Coronary artery (tissue), 2 donors: ENCODE results near the gene RPS15.

Source experiments
- DNase-seq: peaks from one replicate; pipeline ENCODE4 v3.0.0-alpha.2; 2017; ENCODE audit warnings: low spot score
- H3K27ac ChIP-seq, 2 donors: fragments of 200-600 bp; sonication (generic); one replicate each; pipeline ENCODE4 v1.5.1; 2016 to 2019
- H3K4me3 ChIP-seq: fragments of 200-600 bp; sonication (generic); 2 replicates; pipeline ENCODE4 v1.5.1; 2016; ENCODE audit warnings: mild to moderate bottlenecking, moderate library complexity
- TF ChIP-seq, protein P1 (sequence below): fragments of 200-600 bp; sonication (generic); IDR thresholded peaks from one replicate; pipeline ENCODE4 v1.5.1; 2019; ENCODE audit warnings: antibody characterized with exemption

The RPS15 gene

DNA sequence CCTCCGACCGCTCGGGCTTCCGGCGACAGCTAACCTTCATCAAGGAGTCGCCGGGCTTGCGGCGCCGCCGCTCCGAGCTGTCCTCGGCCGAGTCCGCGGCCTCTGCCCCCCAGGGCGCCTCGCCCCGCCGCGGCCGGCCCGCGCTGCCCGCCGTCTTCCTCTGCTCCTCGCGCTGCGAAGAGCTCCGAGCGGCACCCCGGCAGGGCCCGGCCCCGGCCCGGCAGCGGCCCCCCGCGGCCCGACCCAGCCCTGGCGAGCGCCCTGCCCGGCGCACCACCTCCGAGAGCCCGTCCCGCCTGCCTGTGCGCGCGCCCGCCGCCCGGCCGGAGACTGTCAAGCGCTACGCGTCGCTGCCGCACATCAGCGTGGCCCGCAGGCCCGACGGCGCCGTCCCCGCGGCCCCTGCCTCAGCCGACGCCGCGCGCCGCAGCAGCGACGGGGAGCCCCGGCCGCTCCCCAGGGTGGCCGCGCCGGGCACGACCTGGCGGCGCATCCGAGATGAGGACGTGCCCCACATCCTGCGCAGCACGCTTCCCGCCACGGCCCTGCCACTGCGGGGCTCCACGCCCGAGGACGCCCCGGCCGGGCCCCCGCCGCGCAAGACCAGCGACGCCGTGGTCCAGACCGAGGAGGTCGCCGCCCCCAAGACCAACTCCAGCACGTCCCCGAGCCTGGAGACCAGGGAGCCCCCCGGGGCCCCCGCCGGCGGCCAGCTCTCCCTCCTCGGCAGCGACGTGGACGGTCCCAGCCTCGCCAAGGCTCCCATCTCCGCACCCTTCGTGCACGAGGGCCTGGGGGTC, 31.3 kb downstream of the RPS15 start:
- DNase-seq, result no peak

DNA sequence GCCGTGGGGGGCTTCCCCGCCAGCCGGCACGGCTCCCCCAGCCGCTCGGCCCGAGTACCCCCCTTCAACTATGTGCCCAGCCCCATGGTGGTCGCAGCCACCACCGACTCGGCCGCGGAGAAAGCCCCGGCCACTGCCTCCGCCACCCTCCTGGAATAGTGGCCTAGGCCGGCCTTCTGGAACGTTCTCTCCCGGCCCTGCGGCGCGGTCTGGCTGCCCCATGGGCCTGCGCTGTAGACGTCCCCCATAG, 31.8 kb downstream of the RPS15 start:
- H3K4me3 ChIP-seq, result peak overlapping the region; percentile 69
- TF ChIP-seq, protein P1, sequence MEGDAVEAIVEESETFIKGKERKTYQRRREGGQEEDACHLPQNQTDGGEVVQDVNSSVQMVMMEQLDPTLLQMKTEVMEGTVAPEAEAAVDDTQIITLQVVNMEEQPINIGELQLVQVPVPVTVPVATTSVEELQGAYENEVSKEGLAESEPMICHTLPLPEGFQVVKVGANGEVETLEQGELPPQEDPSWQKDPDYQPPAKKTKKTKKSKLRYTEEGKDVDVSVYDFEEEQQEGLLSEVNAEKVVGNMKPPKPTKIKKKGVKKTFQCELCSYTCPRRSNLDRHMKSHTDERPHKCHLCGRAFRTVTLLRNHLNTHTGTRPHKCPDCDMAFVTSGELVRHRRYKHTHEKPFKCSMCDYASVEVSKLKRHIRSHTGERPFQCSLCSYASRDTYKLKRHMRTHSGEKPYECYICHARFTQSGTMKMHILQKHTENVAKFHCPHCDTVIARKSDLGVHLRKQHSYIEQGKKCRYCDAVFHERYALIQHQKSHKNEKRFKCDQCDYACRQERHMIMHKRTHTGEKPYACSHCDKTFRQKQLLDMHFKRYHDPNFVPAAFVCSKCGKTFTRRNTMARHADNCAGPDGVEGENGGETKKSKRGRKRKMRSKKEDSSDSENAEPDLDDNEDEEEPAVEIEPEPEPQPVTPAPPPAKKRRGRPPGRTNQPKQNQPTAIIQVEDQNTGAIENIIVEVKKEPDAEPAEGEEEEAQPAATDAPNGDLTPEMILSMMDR, result no peak
- no peak overlapping the region for H3K27ac ChIP-seq
- no peak for DNase-seq

More for the DNA sequence above, 31.3 kb downstream of the RPS15 start:
- TF ChIP-seq, protein P1, result no peak
- H3K4me3 ChIP-seq, result peak overlapping the region; percentile 69
- no peak overlapping the region for H3K27ac ChIP-seq

DNA sequence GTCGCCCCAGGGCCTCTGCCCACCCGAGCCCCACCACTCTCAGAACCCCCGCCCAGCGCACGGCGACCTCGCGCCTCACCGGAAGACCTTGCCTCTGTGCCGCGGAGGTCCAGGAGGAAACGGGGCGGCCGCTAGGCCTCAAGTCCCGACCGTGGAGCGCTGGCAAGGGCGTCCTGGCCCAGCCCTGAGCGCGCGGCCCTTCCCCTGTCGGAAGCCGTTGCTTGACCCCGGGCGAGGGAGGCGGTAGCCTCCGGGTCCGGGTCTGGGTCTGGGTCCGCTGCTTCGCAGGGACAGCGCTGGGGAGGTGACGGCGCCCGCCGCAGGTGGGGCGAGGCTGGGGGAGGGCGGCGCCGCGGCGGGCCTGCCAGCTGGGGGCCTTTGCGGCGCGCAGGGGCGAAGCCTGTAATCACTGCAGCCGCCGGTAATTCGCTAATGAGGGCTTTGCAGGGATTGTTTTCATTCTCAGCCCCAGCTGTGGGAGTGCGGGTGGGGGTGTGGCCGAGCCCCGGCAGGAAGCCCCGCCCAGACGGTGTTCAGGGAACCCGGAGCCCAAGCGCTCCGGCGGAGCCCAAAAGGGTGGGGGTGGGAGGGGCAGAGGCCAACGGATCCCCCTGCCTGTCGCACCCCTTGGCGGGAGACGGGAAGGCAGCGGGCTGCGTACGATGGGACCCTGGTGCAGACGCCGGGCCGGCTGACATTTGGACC, 32.3 kb downstream of the RPS15 start:
- Histone ChIP-seq H3K4me3 (peak overlapping the region; percentile 69), H3K27ac (no peak overlapping the region)
- DNase-seq, result no peak
- TF ChIP-seq, protein P1, result no peak

GRCh38 chr19:1471010-1471514, 32.9 kb downstream of the RPS15 start:
- no peak overlapping the region for H3K27ac ChIP-seq
- TF ChIP-seq, protein P1, result no peak
- DNase-seq, result no peak
- H3K4me3 ChIP-seq, result peak overlapping the region; percentile 69

DNA sequence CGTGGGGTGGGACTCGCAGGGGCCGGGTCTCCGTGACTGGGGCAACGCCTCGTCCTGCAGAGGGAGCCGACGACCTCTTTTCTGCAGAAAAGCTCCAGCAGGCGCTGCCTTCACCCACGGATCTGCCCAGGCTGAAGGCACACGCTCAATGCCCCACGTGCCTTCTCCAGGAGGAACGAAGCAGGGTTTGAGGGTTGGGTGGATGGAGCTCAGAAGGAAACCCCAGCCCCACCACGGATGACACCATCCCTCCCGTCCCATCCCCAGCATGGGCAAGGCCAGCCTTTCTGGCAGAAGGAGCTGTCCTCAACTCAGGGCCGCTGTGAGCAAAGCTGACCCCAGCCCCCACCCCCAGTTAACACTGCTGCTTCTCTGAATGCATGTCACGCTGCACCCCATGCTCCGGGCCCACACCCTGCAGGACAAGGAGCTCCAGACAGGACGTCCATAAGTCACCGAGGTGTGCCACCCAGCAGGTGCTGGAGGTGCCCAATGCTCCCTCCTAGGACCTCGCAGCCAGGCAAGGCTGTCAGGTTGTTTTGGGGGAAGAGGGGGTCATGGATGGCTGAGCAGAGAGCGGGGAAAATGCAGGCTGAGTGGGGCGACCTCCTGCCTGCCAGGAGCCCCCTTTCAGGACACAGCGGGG, 33.4 kb downstream of the RPS15 start:
- no peak for DNase-seq
- H3K27ac ChIP-seq, result no peak overlapping the region
- TF ChIP-seq, protein P1, result no peak
- H3K4me3 ChIP-seq, result peak overlapping the region; percentile 69

- TF ChIP-seq, protein P1, result no peak
- Histone ChIP-seq H3K27ac (no peak overlapping the region), H3K4me3 (no peak overlapping the region)
- no peak for DNase-seq
Measured at GRCh38 chr19:1472231-1473084, 34.3 kb downstream of the RPS15 start.
